ENCODE data around the gene SLC43A2.

DNA sequence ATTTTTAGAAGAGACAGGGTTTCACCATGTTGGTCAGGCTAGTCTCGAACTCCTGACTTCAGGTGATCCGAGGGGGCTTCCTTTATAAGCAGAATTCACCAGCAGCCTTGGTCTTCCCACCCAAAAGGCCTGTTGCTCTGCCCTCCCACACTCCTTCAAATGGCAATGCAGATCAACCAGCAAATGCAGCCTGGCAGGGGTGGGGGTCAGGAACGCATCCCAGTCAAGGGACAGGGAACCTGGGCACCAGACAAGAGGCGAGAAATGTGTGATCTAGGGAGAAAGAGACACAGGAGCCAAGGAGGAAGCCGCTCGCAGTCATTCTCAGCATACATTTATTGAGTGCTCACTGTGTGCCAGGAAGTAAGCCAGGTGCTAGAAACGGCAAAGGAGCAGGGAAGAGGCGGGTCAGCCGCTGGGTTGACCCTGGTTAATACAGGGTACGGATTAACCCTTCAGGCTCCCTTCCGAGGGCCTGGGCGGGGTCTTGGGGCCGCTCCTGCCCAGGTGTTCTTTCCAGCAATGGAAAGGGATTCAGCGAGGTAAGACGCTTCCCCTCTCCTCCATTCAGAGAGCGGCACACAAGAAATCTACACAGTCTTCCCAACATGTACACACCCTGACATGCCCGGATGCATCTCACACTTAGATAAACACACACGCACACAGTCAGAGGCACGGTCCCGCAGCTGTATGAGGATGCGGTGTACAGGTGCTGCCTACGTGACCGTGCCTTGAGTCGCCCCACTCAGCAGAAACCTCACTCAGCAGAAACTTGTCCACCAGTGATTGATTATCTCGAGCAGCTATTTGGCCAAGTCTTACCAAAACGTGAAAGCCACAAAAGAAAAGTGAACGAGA, 59.5 kb downstream of the SLC43A2 start:
- TF ChIP-seq POLR2A (IDR thresholded peaks at IDR 0.05) (no peak), CTCF (IDR thresholded peaks at IDR 0.05) (no peak), EP300 (IDR thresholded peaks at IDR 0.05; ENCODE audit: low read depth) (no peak)

All from transverse colon (tissue), 3 donors.